HK-2 (cell line): ENCODE data around the gene DIPK1C.
"Not testable (repeated sequence)": the region's sequence is repeated elsewhere in the genome, so short reads cannot be mapped to it uniquely, and the experiment has no call there.

Source experiments
- DNase-seq: peaks from one replicate; pipeline ENCODE4 v3.0.0-alpha.2; 2018; ENCODE audit not compliant: unreplicated experiment

Gene DIPK1C

GRCh38 chr18:74457043-74457724 lies at the start of gene DIPK1C:
Gene DIPK1C (minus strand): TSS chr18:74457308. CDS start chr18:74457259, 49 bp downstream.
- DNase-seq: no peak

GRCh38 chr18:74506448-74507084 lies 49.5 kb upstream of the DIPK1C start:
- no peak for DNase-seq

- DNase-seq: no peak
These were observed 48.7 kb upstream of the DIPK1C start for GRCh38 chr18:74505776-74506175.

- no peak for DNase-seq
These were observed 46.0 kb upstream of the DIPK1C start for GRCh38 chr18:74503137-74503536.

GRCh38 chr18:74501386-74501785 lies 44.3 kb upstream of the DIPK1C start:
- DNase-seq: no peak

GRCh38 chr18:74500774-74501173 lies 43.7 kb upstream of the DIPK1C start:
- DNase-seq: not testable (repeated sequence)

GRCh38 chr18:74500372-74500771 lies 43.3 kb upstream of the DIPK1C start:
- DNase-seq: no peak

- DNase-seq: peak; percentile 28
These were observed 42.5 kb upstream of the DIPK1C start for GRCh38 chr18:74499633-74500032.

- DNase-seq: peak; percentile 58
These were observed 41.9 kb upstream of the DIPK1C start for GRCh38 chr18:74498712-74499627.

- no peak for DNase-seq
These were observed 40.7 kb upstream of the DIPK1C start for GRCh38 chr18:74497778-74498177.

- DNase-seq: no peak
These were observed 40.2 kb upstream of the DIPK1C start for GRCh38 chr18:74497324-74497676.

- peak; percentile 48 for DNase-seq
These were observed 39.6 kb upstream of the DIPK1C start for GRCh38 chr18:74496508-74497323.

- peak; percentile 97 for DNase-seq
These were observed 38.7 kb upstream of the DIPK1C start, which contains the start of gene CNDP2 for GRCh38 chr18:74495581-74496507. Gene CNDP2 (plus strand): TSS chr18:74496363. CDS start chr18:74499974, 3,611 bp downstream.

GRCh38 chr18:74494514-74494913 lies 37.4 kb upstream of the DIPK1C start:
- no peak for DNase-seq

- DNase-seq: peak; percentile 14
These were observed 36.6 kb upstream of the DIPK1C start for GRCh38 chr18:74493689-74494088.

- no peak for DNase-seq
These were observed 35.2 kb upstream of the DIPK1C start for GRCh38 chr18:74492259-74492658.

GRCh38 chr18:74489676-74490075 lies 32.6 kb upstream of the DIPK1C start:
- no peak for DNase-seq

- no peak for DNase-seq
These were observed 31.8 kb upstream of the DIPK1C start for GRCh38 chr18:74488864-74489263.

GRCh38 chr18:74488354-74488753 lies 31.2 kb upstream of the DIPK1C start:
- DNase-seq: no peak

- no peak for DNase-seq
These were observed 29.2 kb upstream of the DIPK1C start for GRCh38 chr18:74486119-74486849.
